ENCODE data around the gene ALG9. TPM values are rescaled to one million over a fixed set of nuclear protein-coding genes. Genes with fewer than 3 reads are reported as not detected.

The ALG9 gene
- total and polyA plus RNA-seq, 10 of the 15 experiments (the other 5 are each of a cell fraction or from before 2014, with no cell fraction given) = 10.8 to 41.6 (median 25.5) TPM

- TF ChIP-seq CBX3 (IDR thresholded peaks at IDR 0.05; ENCODE audit: borderline replicate concordance, low read depth) = no peak
- TF ChIP-seq, protein P1, sequence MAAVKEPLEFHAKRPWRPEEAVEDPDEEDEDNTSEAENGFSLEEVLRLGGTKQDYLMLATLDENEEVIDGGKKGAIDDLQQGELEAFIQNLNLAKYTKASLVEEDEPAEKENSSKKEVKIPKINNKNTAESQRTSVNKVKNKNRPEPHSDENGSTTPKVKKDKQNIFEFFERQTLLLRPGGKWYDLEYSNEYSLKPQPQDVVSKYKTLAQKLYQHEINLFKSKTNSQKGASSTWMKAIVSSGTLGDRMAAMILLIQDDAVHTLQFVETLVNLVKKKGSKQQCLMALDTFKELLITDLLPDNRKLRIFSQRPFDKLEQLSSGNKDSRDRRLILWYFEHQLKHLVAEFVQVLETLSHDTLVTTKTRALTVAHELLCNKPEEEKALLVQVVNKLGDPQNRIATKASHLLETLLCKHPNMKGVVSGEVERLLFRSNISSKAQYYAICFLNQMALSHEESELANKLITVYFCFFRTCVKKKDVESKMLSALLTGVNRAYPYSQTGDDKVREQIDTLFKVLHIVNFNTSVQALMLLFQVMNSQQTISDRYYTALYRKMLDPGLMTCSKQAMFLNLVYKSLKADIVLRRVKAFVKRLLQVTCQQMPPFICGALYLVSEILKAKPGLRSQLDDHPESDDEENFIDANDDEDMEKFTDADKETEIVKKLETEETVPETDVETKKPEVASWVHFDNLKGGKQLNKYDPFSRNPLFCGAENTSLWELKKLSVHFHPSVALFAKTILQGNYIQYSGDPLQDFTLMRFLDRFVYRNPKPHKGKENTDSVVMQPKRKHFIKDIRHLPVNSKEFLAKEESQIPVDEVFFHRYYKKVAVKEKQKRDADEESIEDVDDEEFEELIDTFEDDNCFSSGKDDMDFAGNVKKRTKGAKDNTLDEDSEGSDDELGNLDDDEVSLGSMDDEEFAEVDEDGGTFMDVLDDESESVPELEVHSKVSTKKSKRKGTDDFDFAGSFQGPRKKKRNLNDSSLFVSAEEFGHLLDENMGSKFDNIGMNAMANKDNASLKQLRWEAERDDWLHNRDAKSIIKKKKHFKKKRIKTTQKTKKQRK (IDR thresholded peaks at IDR 0.05; ENCODE audit: low read depth, low read length) = no peak
- no peak for TF ChIP-seq CBFB (IDR thresholded peaks at IDR 0.05; ENCODE audit: low read depth)
- no peak for TF ChIP-seq NFXL1 (IDR thresholded peaks at IDR 0.05; ENCODE audit: borderline replicate concordance)
- TF ChIP-seq, protein P2, sequence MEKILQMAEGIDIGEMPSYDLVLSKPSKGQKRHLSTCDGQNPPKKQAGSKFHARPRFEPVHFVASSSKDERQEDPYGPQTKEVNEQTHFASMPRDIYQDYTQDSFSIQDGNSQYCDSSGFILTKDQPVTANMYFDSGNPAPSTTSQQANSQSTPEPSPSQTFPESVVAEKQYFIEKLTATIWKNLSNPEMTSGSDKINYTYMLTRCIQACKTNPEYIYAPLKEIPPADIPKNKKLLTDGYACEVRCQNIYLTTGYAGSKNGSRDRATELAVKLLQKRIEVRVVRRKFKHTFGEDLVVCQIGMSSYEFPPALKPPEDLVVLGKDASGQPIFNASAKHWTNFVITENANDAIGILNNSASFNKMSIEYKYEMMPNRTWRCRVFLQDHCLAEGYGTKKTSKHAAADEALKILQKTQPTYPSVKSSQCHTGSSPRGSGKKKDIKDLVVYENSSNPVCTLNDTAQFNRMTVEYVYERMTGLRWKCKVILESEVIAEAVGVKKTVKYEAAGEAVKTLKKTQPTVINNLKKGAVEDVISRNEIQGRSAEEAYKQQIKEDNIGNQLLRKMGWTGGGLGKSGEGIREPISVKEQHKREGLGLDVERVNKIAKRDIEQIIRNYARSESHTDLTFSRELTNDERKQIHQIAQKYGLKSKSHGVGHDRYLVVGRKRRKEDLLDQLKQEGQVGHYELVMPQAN (conservative IDR thresholded peaks at IDR 0.05) = no peak
- no peak for TF ChIP-seq RAD21 (IDR thresholded peaks at IDR 0.05; ENCODE audit: insufficient read depth, low read depth, low read length)
- TF ChIP-seq, protein P3, sequence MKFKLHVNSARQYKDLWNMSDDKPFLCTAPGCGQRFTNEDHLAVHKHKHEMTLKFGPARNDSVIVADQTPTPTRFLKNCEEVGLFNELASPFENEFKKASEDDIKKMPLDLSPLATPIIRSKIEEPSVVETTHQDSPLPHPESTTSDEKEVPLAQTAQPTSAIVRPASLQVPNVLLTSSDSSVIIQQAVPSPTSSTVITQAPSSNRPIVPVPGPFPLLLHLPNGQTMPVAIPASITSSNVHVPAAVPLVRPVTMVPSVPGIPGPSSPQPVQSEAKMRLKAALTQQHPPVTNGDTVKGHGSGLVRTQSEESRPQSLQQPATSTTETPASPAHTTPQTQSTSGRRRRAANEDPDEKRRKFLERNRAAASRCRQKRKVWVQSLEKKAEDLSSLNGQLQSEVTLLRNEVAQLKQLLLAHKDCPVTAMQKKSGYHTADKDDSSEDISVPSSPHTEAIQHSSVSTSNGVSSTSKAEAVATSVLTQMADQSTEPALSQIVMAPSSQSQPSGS (IDR thresholded peaks at IDR 0.05; ENCODE audit: low read length) = peak; percentile 46
- peak; percentile 29; the same call in 1 of the 2 replicates for TF ChIP-seq ZNF24 (IDR thresholded peaks at IDR 0.05)
- TF ChIP-seq PRDM15 (CRISPR knock-in tag; IDR thresholded peaks at IDR 0.05) = no peak
- peak; percentile 82 to 91 for TF ChIP-seq BHLHE40 (IDR thresholded peaks at IDR 0.05; ENCODE audit: borderline replicate concordance in 1 of 2, low read depth in 2 of 2, low read length in 1 of 2)
- TF ChIP-seq SIN3A (IDR thresholded peaks at IDR 0.05; ENCODE audit: low read depth, low read length) = no peak
- no peak for TF ChIP-seq POLR2A (IDR thresholded peaks at IDR 0.05; ENCODE audit: low read depth, low read length)
- TF ChIP-seq, protein P4, sequence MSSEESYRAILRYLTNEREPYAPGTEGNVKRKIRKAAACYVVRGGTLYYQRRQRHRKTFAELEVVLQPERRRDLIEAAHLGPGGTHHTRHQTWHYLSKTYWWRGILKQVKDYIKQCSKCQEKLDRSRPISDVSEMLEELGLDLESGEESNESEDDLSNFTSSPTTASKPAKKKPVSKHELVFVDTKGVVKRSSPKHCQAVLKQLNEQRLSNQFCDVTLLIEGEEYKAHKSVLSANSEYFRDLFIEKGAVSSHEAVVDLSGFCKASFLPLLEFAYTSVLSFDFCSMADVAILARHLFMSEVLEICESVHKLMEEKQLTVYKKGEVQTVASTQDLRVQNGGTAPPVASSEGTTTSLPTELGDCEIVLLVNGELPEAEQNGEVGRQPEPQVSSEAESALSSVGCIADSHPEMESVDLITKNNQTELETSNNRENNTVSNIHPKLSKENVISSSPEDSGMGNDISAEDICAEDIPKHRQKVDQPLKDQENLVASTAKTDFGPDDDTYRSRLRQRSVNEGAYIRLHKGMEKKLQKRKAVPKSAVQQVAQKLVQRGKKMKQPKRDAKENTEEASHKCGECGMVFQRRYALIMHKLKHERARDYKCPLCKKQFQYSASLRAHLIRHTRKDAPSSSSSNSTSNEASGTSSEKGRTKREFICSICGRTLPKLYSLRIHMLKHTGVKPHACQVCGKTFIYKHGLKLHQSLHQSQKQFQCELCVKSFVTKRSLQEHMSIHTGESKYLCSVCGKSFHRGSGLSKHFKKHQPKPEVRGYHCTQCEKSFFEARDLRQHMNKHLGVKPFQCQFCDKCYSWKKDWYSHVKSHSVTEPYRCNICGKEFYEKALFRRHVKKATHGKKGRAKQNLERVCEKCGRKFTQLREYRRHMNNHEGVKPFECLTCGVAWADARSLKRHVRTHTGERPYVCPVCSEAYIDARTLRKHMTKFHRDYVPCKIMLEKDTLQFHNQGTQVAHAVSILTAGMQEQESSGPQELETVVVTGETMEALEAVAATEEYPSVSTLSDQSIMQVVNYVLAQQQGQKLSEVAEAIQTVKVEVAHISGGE (CRISPR knock-in tag; IDR thresholded peaks at IDR 0.05) = no peak
- TF ChIP-seq CBX5 (IDR thresholded peaks at IDR 0.05; ENCODE audit: low read depth) = no peak
- TF ChIP-seq ESRRA (IDR thresholded peaks at IDR 0.05; ENCODE audit: low read length) = no peak
Observed at GRCh38 chr11:111829185-111829968, 42.0 kb downstream of the ALG9 start (continued).

Data from GM12878 (cell line).